ENCODE data around the gene SART3.
"Not testable (repeated sequence)": the region's sequence is repeated elsewhere in the genome, so short reads cannot be mapped to it uniquely, and the experiment has no call there.

The SART3 gene

DNA sequence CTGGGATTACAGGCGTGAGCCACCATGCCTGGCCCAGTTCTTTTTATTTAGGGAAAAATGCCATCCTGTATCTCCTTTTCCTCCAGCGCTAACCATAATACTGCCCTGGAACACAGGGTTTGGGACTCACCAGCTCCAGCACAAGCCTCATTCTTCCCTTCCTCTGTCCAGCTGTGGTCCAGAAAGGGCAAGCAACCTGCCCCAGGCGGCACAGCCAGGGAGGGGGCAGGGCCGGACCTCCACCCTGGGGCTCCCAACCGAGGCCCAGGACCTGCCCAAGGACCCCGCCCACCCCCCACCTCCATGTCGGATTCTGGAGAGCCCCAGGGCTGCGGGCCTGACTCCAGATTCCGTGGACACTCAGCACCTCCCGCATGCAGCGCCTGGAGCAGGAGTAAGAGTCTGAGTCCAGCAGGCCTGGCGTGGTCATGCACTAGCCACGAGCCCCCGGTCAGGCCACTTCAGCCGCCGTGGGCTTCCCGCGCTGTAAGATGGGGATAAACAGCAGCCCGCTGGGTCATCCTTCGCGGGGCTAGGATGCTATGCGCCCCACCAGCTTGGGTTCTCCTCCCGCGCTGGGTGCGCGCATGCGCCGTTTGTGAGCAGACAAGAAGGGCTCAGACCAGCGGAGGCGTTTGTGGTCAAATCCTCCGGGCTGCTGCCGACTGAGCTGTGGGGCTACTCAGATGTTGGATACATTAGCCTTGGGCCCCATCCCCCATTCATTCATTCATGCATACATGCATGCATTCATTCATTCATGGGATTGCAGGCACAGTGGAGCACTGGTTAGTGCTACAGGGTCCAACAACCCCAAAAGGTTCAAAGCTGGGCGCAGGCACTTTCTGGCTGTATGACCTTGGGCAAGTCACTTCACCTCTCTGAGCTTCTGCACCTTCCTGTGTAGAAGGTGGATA, 20.6 kb upstream of the SART3 start:
- no peak for DNase-seq (ENCODE audit: low read depth)

DNA sequence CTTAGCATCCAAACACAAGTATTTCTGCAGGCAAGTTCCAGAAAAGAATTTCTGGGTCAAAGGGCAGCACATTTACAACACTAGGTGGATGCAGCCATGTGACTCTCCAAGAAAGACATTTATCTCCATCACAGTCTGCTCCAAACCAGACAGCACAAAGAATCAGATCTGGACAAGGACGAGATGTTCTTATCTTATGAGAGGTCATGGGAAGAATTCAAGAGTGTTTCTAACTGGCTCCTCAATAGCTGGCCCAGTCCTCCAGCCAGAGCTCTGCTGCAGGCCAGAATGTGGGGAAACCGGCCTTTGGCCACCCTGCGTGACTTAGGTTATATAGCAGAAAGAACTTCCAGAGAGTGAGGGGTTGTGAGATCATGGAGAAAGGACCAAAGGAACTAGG, 19.6 kb upstream of the SART3 start:
- no peak for DNase-seq (ENCODE audit: low read depth)

DNA sequence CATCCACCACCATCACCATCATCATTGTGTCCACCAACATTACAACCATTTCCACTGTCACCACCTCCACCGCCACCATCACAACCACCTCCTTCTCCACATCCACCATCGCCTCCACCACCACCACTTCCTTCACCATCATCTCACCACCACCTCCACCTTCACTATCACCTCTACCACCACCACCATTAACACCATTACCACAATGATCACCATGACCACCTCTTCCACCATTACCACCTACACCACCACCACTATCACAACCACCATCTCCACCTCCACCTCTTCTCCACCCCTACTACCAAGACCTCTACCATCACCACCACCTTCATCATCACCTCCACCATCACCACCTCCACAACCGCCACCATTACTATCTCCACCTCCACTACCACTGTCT, 17.8 kb upstream of the SART3 start:
- DNase-seq (ENCODE audit: low read depth): no peak

DNA sequence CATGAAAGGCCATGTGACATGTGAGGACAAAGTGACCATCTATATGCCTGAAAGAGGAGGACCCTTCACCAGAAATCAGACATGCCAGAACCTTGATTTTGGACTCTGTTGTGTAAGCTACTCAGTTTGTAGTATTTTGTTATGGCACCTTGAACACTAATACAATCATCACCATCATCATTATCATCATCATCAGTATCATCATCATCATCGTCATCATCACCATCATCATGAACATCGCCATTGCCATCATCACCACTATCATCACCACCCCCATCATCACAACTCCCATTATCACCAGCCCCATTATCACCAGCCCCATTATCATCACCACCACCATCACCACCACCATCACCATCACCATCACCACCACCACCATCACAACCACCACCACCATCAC, 17.3 kb upstream of the SART3 start:
- DNase-seq (ENCODE audit: low read depth): no peak

DNA sequence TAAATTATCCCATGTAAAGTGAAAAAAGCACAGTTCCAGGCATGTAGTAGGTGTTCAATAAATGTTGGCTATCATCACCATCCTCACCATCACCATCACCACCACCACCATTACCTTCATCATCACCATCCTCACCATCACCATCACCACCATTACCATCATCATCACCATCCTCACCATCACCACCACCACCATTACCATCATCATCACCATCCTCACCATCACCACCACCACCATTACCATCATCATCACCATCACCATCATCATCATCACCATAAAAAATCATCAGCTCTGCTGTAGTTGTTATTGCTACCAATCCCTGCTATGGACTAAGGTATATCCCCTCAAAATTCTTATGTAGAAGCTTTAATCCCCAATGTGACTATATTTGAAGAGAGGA, 16.5 kb upstream of the SART3 start:
- DNase-seq (ENCODE audit: low read depth): no peak

DNA sequence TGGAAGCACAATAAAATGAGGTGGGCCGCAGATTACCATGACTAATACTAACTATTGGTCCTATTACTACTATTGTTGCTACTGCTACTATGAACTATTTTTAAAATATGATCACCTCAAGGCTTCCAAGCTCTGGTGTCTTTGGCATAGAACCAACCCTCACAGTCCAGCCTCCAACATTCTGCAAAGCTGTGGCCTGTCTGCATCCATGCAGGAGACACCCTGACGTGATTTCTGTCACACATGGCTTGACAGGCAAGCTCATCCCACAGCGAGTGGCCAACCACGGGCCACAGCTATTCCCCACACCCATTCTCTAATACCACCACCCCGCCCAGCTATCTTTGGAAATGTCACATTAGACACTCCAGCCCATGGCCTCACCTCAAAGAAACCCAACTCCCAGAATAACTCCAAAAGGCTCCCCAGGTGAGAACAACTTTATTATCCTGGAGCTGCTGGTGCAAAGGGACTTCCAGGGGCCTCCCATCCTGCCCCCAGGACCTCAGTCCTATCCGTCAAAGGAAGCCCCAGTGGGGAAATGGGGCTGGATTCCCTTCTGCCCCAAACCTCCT, 15.8 kb upstream of the SART3 start:
- DNase-seq (ENCODE audit: low read depth): no peak

DNA sequence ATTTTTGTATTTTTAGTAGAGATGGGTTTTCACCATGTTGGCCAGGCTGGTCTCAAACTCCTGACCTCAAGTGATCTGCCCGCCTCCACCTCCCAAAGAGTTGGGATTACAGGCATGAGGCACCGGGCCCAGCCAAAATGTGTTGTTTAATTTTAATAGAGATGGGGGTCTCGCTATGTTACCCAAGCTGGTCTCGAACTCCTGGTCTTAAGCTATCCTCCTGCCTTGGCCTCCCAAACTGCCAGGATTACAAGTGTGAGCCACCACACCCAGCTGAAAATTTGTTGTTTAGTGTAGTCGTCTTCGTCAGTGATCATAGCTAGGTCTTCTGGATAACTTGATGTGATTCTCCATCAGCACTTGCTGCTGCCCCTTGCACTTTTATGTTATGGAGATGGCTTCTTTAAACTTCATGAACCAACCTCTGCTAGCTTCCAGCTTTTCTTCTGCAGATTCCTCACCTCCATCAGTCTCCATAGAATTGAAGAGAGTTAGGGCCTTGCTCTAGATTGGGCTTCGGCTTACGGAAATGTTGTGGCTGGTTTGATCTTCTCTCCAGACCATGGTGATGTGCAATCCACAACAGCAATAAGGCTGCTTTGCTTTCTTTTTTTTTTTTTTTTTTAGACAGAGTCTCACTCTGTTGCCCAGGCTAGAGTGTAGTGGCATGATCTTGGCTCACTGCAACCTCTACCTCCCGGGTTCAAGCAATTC, 14.4 kb upstream of the SART3 start:
- no peak for DNase-seq (ENCODE audit: low read depth)

DNA sequence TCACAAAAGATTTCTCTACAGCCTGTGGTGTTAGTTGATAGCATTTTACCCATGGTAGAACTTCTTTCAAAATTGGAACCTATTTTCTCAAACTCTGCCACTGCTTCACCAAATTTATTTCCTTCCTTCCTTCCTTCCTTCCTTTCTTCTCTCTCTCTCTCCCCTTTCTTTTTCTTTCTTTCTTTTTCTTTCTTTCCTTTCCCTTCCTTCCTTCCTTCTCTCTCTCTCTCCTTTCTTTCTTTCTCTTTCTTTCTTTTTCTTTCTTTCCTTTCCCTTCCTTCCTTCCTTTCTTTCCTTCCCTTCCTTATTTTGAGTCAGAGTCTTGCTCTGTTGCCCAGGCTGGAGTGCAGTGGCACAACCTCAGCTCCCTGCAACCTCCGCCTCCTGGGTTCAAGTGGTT, 13.3 kb upstream of the SART3 start:
- DNase-seq (ENCODE audit: low read depth): not testable (repeated sequence)

DNA sequence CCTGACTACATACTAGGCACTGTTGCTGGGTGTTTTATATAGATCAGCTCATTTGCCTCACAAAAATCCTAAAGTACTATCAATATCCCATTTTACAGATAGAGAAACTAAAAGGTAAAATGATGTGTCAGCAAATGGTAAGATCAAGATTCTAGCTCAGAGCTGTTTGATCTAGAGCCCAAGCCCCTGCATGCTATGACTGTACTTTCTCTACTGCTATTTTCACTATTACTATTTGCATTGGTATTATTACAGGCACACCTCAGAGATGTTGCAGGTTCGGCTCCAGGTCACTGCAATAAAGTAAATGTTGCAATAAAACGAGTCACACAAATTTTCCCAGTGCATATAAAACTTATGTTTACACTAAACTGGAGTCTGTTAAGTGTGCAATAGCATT, 12.3 kb upstream of the SART3 start:
- no peak for DNase-seq (ENCODE audit: low read depth)

DNA sequence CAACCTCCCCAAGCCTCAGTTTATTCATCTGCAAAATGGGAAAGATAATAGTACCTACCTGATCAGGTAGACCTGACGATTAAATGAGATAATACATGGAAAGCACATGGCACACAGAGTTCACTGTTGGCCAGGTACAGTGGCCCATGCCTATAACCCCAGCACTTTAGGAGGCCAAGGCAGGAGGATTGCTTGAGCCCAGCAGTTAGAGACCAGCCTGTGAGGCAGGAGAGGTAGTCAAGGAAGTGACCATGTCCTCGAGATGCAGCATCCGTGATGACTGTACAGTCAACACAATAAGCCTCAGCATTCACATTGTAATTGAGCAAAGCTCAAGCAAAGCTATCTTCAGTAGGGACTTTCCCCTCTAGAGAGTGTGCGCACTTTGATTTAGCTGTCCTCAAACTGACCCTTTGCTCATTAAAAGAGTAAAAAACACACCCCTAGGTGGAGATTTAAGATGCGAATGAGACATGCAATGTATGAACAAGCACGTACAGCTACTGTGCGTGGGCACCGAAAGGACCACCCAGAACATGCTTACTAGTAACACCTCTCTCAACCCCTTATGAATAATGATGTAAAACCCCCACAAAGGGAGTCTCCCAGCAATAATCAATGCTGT, 11.3 kb upstream of the SART3 start:
- DNase-seq (ENCODE audit: low read depth): no peak

DNA sequence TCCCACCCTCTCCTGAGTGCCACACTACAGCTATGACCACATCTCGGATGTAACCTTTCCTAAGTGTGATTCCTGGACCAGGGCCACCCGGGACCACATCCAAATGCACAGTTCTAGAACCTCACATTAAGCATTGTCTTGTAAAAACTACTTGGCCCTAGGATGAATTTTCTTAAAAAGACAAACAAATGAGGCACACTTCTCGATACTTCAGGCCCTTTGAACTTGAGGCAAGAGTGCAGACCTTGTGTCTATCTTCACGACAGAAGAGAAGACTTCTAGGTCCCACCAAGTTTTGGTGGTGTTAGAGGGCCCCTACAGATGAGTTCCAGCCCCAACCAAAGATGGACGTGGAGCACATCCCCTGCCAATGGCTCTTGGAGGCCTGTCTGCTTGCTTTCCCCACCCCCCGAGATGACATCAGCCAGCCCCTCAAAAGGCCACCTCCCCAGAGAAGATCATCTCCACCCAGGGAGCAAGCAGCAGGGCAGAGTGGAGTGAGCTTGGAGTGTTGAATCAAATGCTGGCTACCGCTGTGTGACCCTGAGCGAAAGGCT, 10.7 kb upstream of the SART3 start:
- DNase-seq (ENCODE audit: low read depth): no peak

DNA sequence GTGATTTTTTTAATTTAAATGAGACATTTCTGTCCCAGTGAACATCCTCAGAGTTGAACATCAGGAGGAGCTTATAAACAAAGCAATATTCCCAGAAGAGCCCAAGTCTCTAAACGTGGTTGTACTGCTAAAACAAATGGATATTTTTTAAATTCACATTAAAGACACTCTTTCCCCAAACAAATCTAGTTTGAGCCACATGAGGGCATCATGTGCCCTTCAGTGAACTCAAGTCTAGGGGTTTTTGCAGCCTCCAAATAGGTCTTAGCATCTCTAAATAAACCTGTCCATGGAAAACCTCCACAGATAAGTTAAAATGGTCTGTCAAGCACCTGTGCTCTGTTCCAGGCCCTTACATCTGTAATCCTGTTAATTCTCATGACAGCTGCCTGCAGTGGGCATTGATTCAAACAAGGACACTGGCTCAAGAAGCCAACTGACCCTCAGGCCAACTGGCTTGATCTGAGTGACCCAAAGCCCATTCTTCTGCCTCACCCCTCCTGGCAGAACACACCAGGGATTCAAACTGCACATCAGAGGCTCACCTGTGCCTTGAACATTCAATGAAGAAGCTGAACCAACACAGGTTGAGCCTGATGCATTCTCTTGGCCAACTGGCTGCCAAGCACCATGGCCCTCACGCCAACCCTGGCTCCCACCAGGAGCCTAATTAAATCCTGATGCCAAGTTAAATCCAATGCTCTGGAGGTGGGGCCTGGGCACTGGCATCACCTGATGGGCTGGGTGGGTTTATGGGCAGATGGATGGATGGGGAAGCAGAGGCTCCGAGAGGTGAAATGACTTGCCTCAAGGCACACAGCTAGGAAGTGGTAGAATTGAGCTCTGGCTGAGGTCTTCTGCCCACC, 10.0 kb upstream of the SART3 start:
- no peak for DNase-seq (ENCODE audit: low read depth)

DNA sequence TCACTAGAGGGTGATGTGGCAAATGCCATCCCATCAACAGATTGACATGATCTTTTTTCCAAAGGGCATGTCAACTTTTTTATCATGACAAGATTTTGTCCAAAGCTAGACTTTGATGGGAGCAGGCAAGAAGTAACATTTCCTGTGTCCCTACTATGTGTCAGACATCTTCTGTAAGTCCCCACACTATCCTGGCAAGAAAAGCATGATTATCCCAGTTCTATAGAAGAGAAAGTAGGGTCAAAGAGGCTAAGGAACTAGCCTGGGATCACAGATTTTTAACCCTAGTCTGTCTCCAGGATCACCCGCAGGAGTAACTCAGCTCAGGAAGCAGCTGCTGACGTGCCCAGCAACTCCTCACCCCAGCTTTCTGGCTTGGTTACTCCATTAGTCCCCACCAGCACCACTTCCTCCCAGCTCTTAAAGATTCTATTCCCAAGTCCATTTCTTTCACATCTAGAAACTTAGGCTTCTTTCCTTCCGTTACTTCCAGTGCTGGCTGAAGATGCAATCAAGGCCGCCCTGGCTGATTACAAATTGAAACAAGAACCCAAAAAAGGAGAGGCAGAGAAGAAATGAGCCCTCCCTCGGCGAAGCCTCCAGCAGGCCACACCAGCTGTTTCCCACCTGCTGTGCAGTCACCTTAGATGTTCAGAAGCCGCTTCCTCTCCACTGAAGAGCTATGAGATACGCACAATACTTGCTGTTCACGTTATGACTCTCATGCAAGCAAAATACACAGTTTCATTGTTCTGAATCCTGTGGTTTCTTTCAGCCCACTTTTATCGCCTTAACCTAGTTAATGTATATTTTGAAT, 7.6 kb upstream of the SART3 start:
- DNase-seq (ENCODE audit: low read depth): peak; percentile 21

DNA sequence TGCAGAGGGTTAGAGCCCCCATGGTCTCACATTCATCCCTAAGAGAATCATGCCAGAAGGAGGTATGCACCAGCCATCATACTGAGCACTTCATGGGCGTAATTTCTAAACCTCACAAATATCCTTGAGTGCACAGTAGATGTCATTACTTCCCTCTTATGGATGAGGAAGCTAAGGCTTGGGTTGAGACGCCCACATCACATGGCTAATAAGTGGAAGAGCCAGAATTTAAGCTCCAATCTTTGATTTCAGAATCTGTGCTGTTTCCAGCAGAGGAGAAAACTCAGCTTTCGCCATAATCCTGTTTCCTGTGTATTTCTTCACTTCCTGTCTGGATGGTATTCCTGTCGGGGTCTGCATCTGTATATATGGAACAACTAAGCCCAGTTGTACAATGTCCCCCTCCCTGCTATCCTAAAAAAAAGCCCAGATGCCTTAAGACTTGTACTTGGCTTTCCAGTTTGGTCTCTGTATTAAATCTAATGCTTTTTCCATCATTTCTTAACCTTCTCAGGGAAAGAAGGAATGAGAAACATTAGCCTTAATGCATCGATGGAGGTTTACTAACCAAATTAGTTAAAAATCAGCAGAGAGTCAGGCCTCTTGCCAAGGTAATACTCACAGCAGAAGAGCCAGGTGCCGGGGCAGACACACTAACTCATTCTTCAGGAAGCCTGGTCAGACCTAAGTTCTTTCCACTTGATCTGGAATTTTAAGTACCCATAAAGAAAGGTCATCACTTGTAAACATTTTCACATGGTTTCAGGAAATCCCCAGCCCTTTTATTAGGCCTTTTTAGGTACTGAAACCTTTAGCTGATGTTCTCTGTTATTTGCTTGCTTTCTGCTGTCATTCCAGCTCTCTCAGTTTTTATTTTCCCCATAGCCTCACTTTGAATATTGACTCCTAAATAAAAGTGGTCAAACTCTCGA, 6.7 kb upstream of the SART3 start:
- no peak for DNase-seq (ENCODE audit: low read depth)

DNA sequence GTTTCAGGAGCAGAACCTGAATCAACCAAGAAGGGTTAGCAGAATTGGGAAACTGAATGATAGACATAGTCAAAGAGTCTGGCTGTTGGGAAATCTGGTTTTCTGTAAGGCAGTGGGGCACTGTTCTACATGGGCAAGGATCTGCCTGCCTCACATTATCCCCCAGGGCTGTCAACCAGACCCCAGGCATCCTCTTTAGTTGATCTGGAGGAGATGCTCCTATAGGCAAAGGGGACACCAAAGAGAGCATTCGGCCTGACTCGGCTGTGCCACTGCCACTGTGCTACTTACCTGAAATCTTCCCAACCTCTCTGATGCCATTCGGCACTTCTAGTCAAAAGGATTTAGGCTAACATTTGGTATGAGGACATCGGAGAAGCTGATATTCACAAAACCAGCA, 5.5 kb upstream of the SART3 start:
- DNase-seq (ENCODE audit: low read depth): no peak

DNA sequence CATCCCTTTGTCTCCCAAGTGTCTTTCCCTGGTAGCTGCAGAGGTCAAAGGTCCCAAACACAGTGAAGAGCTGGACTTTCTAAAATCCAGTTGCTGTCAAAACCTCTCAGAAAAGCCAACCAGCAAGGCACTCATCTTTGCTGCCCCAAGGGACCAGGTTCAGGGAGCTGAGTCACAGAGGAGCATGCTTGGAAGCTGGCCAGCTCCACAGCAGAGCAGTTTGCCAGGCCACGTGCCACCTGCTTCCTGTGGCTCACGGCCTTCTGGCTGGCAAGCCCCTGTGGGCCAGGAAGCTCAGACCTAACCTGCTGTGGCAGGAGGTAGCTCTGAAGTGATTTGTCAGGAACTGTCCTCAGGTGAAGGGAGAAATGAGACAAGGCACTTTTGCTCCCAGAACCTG, 5.0 kb upstream of the SART3 start:
- DNase-seq (ENCODE audit: low read depth): no peak

DNA sequence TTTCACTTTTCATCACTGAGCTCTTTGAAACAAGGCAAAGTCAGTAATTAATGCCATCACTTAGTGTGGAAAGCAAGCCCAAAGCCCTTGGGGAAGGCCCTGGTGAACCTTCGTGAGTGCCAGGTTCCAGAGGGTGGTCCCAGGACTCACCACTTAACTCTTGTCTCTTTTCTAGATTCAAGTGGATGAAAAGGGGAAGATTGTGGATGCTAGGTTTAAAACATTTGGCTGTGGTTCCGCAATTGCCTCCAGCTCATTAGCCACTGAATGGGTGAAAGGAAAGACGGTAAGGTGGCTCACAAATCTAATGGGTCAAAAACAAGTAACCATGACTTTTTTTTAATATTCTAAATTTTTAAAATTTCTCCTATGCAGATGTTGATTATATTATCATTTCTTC, 4.2 kb upstream of the SART3 start:
- no peak for DNase-seq (ENCODE audit: low read depth)

DNA sequence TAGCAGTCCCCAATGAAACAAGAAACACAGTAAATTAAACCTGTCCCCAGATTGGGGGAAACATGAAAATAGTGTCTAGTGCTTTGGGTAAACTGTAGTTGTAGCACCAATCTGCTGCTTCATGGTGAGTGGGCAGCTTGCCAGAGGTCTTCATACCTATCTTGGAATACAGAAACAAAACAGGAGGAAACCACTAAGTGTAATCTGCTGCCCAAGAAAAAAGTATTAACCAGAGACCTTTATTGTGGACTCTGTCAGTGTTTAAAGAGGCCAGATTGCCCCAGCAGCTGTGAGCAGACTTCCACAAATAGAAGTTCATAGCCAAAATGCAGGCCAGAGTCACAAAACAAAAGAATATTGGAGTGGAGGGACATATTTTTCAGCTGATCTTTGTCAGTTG, 3.8 kb upstream of the SART3 start:
- no peak for DNase-seq (ENCODE audit: low read depth)

DNA sequence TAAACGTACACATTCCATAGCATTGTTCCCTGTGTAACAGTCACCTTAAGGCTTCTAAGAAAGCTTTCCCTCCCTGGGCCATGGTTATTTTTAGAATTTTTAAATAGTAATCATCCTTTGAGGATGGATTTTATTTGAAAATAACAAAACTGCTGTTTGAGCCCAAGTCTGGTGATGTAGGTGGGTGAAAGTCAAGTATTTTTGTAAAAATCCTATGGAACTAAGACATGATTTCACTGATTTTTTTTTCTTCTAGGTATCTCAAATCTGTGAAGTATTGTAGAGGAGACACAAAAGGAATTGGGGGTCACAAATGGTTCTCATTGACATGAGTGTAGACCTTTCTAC, 2.8 kb upstream of the SART3 start:
- no peak for DNase-seq (ENCODE audit: low read depth)
